Transverse colon (tissue), 4 donors: Measurements from ENCODE around the gene AHNAK2.

Experiments
- EP300 ChIP-seq: sonication (generic); formaldehyde crosslinking; IDR thresholded peaks from one replicate; pipeline ENCODE4 v1.6.1; 2017; ENCODE audit warnings: antibody characterized with exemption, low read depth
- POLR2A ChIP-seq: fragments of 450-650 bp; IDR thresholded peaks from one replicate; pipeline ENCODE4 v1.6.1; 2016; ENCODE audit warnings: antibody characterized with exemption, mild to moderate bottlenecking, moderate library complexity
- POLR2AphosphoS5 ChIP-seq, 3 donors: sonication (generic); formaldehyde crosslinking; IDR thresholded peaks; one replicate each; pipeline ENCODE4 v1.6.1; 2016; ENCODE audit warnings: antibody characterized with exemption in 3 of 3
- TF ChIP-seq, protein P1 (sequence below), 5 experiments: fragments of 200-600 bp in 3 of 5; fragments of 450-650 bp in 2 of 5; sonication (generic) in 3 of 5; IDR thresholded peaks; 1 replicate in 2 of 5; 2 replicates in 3 of 5; pipeline ENCODE4 v1.5.1; 2016 to 2017; ENCODE audit warnings: antibody characterized with exemption in 5 of 5, inconsistent platforms in 3 of 5, mild to moderate bottlenecking in 2 of 5, moderate library complexity in 1 of 5

DNA sequence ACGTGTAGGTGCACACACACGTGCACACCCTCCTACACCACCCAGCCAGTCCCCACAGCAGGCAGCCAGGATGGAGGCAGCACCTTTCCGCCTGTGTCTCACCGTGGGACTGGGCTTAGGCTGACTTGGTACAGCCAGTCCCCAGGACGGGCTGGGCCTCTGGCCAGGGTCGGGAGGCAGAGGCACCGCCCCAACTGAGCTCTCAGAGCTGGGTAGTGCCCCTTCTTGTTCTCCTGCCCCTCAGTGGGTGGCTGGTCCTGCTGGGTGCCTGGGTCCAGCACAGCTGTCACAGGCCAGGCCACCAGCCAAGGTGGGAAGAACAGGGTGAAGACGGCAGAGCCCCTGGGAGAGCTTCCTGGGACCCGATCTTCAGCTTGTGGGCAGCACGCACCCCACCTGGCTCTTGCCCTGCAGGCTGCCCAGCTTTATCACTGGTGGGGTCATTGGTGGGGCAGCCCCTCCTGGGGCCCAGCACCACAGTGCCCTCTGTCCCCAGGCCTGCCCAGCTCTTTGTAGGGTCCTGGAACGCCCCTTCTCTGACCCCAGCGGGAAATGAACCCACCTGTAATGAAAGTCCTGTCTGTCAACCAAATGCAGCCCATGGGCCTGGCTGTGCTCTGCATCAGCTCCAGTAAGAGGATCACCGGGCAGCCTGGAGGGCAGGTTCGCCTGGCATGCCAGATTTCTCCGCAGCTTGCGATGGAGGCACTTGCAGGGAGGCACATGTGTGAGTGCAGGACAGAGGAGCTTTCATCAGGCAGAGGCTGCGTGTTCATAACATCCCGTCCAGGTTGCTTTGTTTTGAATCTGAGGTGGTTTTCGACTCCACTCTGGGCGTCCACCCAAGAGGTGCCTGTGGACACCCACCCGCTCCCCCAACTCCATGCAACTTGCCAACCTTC lies 28.0 kb upstream of the AHNAK2 start:
- TF ChIP-seq, protein P1, sequence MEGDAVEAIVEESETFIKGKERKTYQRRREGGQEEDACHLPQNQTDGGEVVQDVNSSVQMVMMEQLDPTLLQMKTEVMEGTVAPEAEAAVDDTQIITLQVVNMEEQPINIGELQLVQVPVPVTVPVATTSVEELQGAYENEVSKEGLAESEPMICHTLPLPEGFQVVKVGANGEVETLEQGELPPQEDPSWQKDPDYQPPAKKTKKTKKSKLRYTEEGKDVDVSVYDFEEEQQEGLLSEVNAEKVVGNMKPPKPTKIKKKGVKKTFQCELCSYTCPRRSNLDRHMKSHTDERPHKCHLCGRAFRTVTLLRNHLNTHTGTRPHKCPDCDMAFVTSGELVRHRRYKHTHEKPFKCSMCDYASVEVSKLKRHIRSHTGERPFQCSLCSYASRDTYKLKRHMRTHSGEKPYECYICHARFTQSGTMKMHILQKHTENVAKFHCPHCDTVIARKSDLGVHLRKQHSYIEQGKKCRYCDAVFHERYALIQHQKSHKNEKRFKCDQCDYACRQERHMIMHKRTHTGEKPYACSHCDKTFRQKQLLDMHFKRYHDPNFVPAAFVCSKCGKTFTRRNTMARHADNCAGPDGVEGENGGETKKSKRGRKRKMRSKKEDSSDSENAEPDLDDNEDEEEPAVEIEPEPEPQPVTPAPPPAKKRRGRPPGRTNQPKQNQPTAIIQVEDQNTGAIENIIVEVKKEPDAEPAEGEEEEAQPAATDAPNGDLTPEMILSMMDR (IDR thresholded peaks at IDR 0.05) = no peak
- TF ChIP-seq POLR2AphosphoS5 (IDR thresholded peaks at IDR 0.05) (no peak), EP300 (no peak), POLR2A (no peak)
